Inflammatory macrophage treated with lipopolysaccharide for 4 hours (primary cell): ENCODE results near the gene HTR2A.
A peak's percentile ranks its signal among the peaks of the same experiment; 100 is the strongest.

ENCODE experiments used
- DNase-seq: peaks from one replicate; pipeline ENCODE4 v3.0.0-alpha.2; 2020

The HTR2A gene

GRCh38 chr13:46896341-46897137 lies at the start of gene HTR2A:
Gene HTR2A (minus strand): TSS chr13:46897053. CDS start chr13:46895906, 1,147 bp downstream.
- DNase-seq: peak; percentile 39

GRCh38 chr13:46936525-46936924 lies 39.7 kb upstream of the HTR2A start:
- no peak for DNase-seq

- no peak for DNase-seq
Observed at GRCh38 chr13:46934749-46935148, 37.9 kb upstream of the HTR2A start.

- DNase-seq: no peak
Observed at GRCh38 chr13:46926916-46927590, 30.2 kb upstream of the HTR2A start.

GRCh38 chr13:46925486-46925885 lies 28.6 kb upstream of the HTR2A start:
- DNase-seq: no peak

DNA sequence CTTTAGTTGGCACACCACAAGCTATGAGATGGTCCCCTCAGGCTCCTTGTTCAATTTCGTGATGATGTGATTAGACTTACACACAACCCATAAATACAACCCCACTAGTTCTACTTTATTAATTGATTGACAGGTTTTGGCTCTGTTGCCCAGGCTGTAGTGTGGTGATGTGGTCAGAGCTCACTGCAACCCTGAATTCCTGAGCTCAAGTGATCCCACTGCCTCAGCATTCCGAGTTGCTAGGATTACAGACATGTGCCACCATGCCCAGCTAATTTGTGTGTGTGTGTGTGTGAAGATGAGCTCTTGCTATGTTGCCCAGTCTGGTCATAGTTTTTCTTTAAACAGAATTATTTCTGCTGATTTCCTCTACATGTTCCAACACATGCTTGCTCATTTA lies 17.5 kb upstream of the HTR2A start:
- DNase-seq: no peak

DNA sequence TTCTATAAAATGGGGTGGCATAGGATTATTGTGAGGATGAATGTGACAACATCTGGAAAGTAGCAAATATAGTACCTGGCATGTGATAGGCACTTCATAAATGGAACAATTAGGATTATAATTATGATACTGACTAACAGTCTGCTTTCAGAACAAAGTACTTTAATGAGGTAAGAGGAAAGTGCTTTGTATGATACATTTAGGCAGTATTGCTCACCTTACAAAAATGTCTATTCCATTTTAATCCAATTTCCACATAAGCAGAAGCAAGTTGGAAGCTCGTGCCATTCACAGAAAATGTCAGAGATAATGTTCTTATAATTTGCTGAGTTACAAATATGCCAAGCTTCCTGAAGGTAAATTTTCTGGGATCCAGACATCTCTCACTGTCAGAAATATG lies 16.9 kb upstream of the HTR2A start:
- no peak for DNase-seq

DNA sequence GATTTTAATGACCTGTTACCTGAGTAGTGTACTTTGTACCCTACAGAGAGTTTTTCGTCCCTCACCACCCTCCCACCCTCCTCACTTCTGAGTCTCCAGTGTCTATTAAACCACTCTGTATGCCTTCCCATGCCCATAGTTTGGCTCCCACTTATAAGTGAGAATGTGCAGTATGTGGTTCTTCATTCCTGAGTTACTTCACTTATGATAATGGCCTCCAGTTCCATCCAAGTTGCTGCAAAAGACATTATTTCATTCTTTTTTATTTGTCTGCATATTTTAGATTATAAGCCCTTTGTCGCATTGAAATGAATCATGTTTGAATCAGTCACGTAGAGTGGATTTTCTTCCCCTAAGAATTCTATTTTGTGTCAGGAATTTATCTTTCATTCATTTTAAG lies 12.2 kb upstream of the HTR2A start:
- DNase-seq: no peak

DNA sequence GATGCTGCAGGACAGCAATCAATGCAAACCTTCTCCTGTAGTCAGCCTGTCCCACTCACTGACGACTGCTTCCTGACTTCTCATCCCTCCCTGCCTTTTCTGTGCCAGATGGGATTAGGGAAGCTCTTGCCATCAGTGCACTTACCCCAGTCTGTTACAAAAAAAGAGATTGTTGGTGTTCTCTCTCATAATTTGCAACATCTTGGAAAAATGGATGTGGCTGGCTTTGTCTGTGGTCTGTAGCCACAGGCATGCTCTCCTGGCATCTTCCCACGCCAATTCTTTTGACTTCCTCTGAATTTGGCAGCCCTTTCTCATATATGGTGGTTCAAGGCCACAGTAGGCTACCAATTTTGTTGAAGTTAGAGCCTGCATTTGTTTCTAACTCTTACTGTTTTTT lies 11.6 kb upstream of the HTR2A start:
- no peak for DNase-seq

GRCh38 chr13:46906405-46906804 lies 9.6 kb upstream of the HTR2A start:
- DNase-seq: no peak

DNA sequence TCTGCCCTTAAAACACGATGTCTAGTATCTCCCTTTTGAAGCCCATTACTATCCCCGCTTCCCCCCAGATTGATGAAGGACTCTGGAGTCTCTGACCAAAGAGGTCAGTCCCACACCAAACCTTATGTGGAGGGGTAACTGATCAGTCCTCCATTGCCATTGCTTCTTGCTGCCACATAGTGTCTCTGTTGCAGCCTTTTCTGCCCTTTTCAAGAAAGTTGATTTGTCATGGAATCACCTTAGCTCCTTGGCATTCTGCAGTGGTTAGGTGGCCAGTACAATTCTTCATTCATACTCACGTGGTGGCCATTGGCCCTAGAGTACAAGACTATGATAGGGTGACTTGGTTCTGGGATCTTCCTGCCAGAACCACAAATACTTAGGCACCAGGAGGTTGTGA lies 8.4 kb upstream of the HTR2A start:
- DNase-seq: peak; percentile 10

DNA sequence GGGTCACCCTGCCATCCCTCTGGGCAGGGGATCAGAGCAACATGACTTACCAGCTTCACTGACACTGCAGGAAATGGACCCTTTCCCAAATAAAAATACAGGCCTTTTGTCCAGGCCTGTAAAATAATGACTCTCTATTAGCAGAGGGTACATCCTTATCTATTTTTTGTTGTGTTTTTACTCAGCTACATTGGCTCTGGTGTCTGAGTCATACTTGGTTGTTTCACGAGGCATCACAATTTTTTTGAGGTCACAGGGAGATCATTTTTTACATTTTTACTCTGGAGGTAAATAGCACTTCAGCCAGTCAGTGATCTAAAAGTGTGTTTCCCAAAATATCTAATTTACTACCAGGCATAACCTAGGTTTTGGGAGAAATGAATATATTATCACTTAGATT lies 6.9 kb upstream of the HTR2A start:
- DNase-seq: no peak

GRCh38 chr13:46901721-46902120 lies 4.9 kb upstream of the HTR2A start:
- no peak for DNase-seq

DNA sequence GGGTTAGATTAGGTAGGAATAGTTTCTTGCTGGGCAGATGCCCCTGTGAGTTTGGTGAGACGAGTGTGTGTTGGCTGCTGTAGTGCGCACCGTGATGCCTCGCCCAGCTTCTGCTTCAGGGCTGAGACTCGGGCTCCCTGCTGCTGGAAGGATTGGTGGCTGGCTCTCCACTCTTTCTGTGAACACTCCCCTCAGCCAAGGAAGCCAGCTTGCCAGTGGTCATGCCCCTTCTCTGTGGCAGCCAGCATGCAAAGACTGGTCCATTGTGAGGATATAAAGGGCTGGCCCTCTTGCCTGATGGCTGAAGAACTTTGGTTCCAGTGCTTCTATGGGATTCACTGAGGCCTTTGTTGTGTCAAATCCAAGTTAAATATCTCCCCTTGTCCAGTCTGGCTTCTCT lies 2.9 kb upstream of the HTR2A start:
- no peak for DNase-seq

DNA sequence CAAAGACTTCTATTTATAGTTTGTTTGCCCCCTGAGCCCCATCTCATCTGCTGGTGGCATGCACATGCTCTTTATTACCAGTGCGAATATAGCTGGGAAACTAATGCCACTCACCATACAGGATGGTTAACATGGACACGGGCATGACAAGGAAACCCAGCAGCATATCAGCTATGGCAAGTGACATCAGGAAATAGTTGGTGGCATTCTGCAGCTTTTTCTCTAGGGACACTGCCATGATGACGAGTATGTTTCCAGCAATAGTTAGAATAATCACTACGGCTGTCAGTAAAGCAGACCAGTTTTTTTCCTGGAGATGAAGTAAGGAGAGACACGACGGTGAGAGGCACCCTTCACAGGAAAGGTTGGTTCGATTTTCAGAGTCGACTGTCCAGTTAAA lies 1.5 kb downstream of the HTR2A start:
- DNase-seq: no peak

GRCh38 chr13:46894568-46894967 lies 2.3 kb downstream of the HTR2A start:
- no peak for DNase-seq

DNA sequence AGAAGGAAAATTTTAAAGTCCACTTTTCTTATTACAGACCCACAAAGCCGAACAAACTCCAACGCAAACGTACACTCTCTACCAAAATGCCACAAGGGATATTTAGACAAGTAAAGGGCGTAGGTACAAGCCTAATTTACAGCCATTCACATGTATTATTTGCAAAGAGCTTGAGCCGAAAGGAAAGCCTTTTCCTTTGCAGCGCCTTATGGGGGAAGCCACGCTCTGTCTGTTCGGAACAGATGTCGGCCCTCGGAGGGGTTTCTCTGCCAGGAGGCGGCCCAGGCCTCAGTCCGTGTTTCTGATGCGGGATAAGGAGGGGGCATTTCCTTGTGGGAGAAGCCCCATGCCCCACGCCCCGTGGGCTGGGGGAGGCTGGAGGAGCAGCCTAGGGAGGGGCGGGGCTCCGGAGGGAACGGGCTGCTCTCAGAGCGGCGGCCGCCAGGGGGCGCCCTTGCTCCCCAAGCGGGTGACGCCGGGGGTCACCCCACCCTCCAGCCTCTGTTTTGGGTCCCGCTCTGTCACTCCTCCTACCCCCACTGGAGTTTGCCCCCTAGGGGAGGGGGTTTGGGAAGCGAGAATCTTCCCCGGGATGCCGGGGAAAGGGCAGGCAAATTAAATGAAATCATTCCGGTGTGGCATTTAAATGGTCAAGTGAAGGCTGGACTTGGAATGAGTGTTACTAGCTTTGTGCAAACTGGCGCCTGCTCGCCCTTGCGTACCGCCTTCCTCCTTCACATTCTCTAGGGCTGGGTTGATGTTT lies 2.9 kb downstream of the HTR2A start:
- peak; percentile 56 for DNase-seq

DNA sequence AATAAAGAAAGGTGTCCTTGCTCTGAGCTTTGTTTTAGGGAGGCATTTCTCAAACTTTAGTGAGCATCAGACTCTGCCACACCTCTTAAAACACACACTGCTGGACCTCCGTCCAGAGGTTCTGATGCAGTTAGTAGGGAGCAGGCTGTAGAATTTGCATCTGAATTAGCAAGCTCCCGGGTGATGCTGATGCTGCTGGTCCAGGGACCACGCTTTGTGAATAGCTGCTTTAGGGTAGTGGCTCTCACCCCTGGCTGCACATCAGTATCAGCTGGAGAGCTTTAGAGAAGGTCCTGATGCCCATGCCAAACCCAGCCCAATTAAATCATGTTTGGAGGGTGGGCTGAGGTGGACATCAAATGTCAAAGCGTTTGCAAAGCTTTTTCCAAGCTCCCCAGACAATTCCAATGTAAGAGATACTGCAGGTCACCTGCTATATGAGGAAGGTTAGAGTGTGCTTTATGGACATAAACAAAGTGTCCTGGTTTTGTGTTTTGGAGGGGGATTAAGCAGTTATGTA lies 3.6 kb downstream of the HTR2A start:
- no peak for DNase-seq

DNA sequence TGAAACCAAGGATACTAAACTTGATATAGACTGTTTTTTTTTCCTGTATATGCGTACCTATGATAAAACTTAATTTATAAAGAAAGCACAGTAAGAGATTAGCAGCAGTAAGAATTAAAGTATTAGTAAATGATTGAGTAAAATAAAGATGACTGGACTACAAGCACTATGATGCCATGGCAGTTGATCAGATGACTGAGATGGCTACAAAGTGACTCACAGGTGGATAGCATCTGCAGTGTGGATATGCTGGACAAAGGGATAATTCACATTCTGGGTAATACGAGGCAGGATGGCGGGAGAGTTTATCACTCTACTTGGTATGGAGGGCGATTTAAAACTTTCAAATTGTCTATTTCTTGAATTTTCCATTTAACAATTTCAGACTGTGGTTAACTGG lies 11.8 kb downstream of the HTR2A start:
- DNase-seq: no peak

GRCh38 chr13:46884531-46884930 lies 12.3 kb downstream of the HTR2A start:
- DNase-seq: no peak

DNA sequence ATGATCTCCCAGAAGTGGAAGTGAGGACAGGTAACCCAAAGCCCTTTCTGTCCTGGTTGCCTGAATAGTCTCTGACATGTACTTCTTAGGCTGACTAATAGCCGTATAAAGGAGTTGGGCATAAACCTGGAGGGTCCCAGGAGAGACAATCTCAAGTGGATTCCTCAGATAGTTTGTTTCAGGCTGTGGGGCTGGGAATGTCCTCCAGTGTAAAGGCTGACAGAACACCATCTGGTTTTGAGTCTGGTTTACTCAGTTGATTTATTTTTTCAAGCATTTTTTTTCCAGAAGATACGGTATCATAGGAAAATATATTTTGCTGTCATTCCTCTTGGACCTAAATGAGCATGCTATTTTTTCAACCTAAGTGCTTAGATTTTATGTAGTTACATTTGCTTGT lies 15.2 kb downstream of the HTR2A start:
- DNase-seq: no peak

GRCh38 chr13:46874006-46874405 lies 22.8 kb downstream of the HTR2A start:
- DNase-seq: no peak

DNA sequence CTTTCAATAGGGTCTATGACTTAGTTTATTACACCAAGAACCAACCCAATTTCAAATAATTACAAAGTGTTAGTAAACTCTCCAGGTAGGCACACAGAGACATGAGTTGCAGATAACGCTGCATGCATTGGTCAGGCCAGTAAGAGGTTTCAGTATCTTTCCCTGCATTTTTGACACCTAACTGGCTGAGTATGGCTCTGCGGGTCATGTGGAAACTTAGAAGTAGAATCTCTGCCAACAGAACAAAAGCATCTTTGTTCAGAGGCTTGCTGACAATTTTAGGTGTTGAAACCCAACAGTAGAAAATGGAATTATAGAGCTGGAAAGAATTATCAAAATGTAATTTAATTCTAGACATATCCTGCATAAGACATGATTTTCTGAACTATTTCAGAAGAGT lies 25.3 kb downstream of the HTR2A start:
- no peak for DNase-seq

DNA sequence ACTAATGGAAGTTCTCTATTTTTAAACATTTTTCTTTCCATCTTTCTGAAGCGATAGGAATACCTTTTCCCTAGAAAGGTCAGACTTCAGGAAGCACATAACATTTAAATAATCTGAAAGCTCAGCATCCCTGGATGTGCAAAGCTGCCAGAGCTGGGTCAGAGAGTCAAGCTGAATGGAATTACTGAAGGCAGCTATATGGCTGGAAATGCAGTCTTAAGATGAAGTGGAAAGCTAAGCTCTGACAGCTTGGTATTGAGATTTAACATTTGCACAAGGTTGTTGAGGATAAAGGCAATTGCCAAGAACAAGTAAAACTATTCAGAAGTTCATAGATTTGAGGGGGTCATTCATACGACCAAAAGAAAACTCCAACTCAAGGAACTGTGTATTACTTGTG lies 28.8 kb downstream of the HTR2A start:
- DNase-seq: no peak
